Endodermal cell (in vitro differentiated cells): ENCODE data around the gene GCLC. TPM values are rescaled to one million over a fixed set of nuclear protein-coding genes. Genes with fewer than 3 reads are reported as not detected.

Source experiments
- DNase-seq: peaks from one replicate; pipeline ENCODE4 v3.0.0-alpha.2; 2017
- H3K27ac ChIP-seq: 2 replicates; pipeline ENCODE4 v1.5.1; 2013; ENCODE audit warnings: mild to moderate bottlenecking, low read depth, low read length, moderate library complexity
- H3K27me3 ChIP-seq: 2 replicates; pipeline ENCODE4 v1.6.1; 2013; ENCODE audit warnings: mild to moderate bottlenecking, low read length, moderate library complexity; ENCODE audit not compliant: insufficient read depth, control insufficient read depth, poor library complexity, severe bottlenecking
- H3K36me3 ChIP-seq: 2 replicates; pipeline ENCODE4 v1.7.0; 2013; ENCODE audit warnings: mild to moderate bottlenecking, low read length, moderate library complexity; ENCODE audit not compliant: control insufficient read depth, insufficient read depth
- H3K4me1 ChIP-seq: one replicate; pipeline ENCODE4 v1.7.0; 2013; ENCODE audit warnings: low read length; ENCODE audit not compliant: control insufficient read depth, insufficient read depth
- H3K4me3 ChIP-seq: 2 replicates; pipeline ENCODE4 v1.5.1; 2013; ENCODE audit warnings: mild to moderate bottlenecking, low read length, moderate library complexity
- H3K9ac ChIP-seq: 2 replicates; pipeline ENCODE4 v1.6.1; 2013; ENCODE audit warnings: mild to moderate bottlenecking, low read length, moderate library complexity; ENCODE audit not compliant: poor library complexity, severe bottlenecking; ENCODE audit errors: extremely low read depth
- H3K9me3 ChIP-seq: 2 replicates; pipeline ENCODE4 v1.6.1; 2013; ENCODE audit warnings: mild to moderate bottlenecking, low read length, moderate library complexity; ENCODE audit not compliant: control insufficient read depth
- H3K27ac Mint-ChIP-seq: 2 replicates; pipeline ENCODE4 v1.8.0; 2020; ENCODE audit warnings: mixed read lengths
- H3K27me3 Mint-ChIP-seq: 2 replicates; pipeline ENCODE4 v1.8.0; 2021; ENCODE audit warnings: mild to moderate bottlenecking, mixed read lengths; ENCODE audit not compliant: insufficient read depth
- H3K36me3 Mint-ChIP-seq: 2 replicates; pipeline ENCODE4 v1.8.0; 2020; ENCODE audit warnings: low read depth, mixed read lengths
- H3K4me1 Mint-ChIP-seq: 2 replicates; pipeline ENCODE4 v1.8.0; 2020; ENCODE audit warnings: mixed read lengths
- H3K4me3 Mint-ChIP-seq: 2 replicates; pipeline ENCODE4 v1.8.0; 2020; ENCODE audit warnings: mild to moderate bottlenecking, moderate library complexity, mixed read lengths
- H3K9me3 Mint-ChIP-seq: 2 replicates; pipeline ENCODE4 v1.8.0; 2020; ENCODE audit warnings: mild to moderate bottlenecking, mixed read lengths
- CTCF ChIP-seq: fragments of 200-600 bp; sonication (generic); conservative IDR thresholded peaks from 2 replicates; pipeline ENCODE4 v1.5.0; 2021; ENCODE audit warnings: antibody characterized with exemption, mild to moderate bottlenecking
- WGBS, 2 experiments: methylation state at CpG; one replicate each; pipeline versions ENCODE4 v1.1.5 to v1.1.7; 2013; ENCODE audit warnings: missing lambda C conversion rate in 2 of 2, mixed read lengths in 1 of 2; ENCODE audit not compliant: insufficient coverage in 1 of 2, insufficient read length in 1 of 2; 5-methylcytosine and 5-hydroxymethylcytosine counted together
- total RNA-seq, 2 donors: library from RNA; stranded (reverse); fragmentation: NEBNext Ultra II Directional in 1 of 2; extraction: Animal tissue kit (Norgen Biotek cat#: 25700) in 1 of 2; gene quantifications; 2 replicates in 1 of 2; 3 replicates in 1 of 2; pipeline ENCODE4 v1.2.1, GENCODE V29; 2021

GCLC gene
- total RNA-seq, 2 donors from 2014 or later, result 44.7 to 57.7 TPM

GRCh38 chr6:53479871-53480270, 65.0 kb downstream of the GCLC start:
- no peak for DNase-seq
- no peaks in the 10 kb centered on the region for H3K27me3 Mint-ChIP-seq
- no peaks in the 10 kb centered on the region for H3K4me1 Mint-ChIP-seq
- Histone ChIP-seq H3K9me3 (no peaks in the 10 kb centered on the region), H3K9ac (no peak overlapping the region), H3K27ac (no peak overlapping the region), H3K4me3 (no peak overlapping the region), H3K36me3 (no peaks in the 10 kb centered on the region), H3K27me3 (no peaks in the 10 kb centered on the region), H3K4me1 (no peaks in the 10 kb centered on the region)
- H3K9me3 Mint-ChIP-seq, result no peaks in the 10 kb centered on the region
- no peak overlapping the region for H3K4me3 Mint-ChIP-seq
- TF ChIP-seq CTCF, result no peak
- no peak overlapping the region for H3K27ac Mint-ChIP-seq
- H3K36me3 Mint-ChIP-seq, result no peaks in the 10 kb centered on the region
- 84 to 100% methylated on average over 1 of the region's 1 CpG for WGBS, 2 experiments

- H3K36me3 ChIP-seq, result no peaks in the 10 kb centered on the region
- no peak overlapping the region for H3K27ac ChIP-seq
- H3K9me3 ChIP-seq, result no peaks in the 10 kb centered on the region
- no peaks in the 10 kb centered on the region for H3K36me3 Mint-ChIP-seq
- no peaks in the 10 kb centered on the region for H3K27me3 Mint-ChIP-seq
- no peaks in the 10 kb centered on the region for H3K9me3 Mint-ChIP-seq
- no peak for DNase-seq
- WGBS, 2 experiments, result 100% methylated on average over 1 of the region's 1 CpG; no CpG with 5 or more reads in 1 of the 2 experiments
- H3K9ac ChIP-seq, result no peak overlapping the region
- H3K4me3 Mint-ChIP-seq, result no peak overlapping the region
- no peaks in the 10 kb centered on the region for H3K27me3 ChIP-seq
- H3K27ac Mint-ChIP-seq, result no peak overlapping the region
- TF ChIP-seq CTCF, result no peak
- no peak overlapping the region for H3K4me3 ChIP-seq
- no peaks in the 10 kb centered on the region for H3K4me1 ChIP-seq
- no peaks in the 10 kb centered on the region for H3K4me1 Mint-ChIP-seq
These were observed 67.9 kb downstream of the GCLC start for GRCh38 chr6:53476964-53477363.

GRCh38 chr6:53474010-53474409, 70.9 kb downstream of the GCLC start:
- Mint-ChIP-seq H3K27me3 (no peaks in the 10 kb centered on the region), H3K36me3 (no peaks in the 10 kb centered on the region), H3K4me3 (no peak overlapping the region), H3K4me1 (no peaks in the 10 kb centered on the region), H3K27ac (no peak overlapping the region), H3K9me3 (no peaks in the 10 kb centered on the region)
- no peak overlapping the region for H3K27ac ChIP-seq
- 95 to 100% methylated on average over 2 of the region's 2 CpGs for WGBS, 2 experiments
- no peak overlapping the region for H3K4me3 ChIP-seq
- TF ChIP-seq CTCF, result no peak
- H3K36me3 ChIP-seq, result no peaks in the 10 kb centered on the region
- H3K9me3 ChIP-seq, result no peaks in the 10 kb centered on the region
- H3K4me1 ChIP-seq, result no peaks in the 10 kb centered on the region
- no peak for DNase-seq
- H3K27me3 ChIP-seq, result no peaks in the 10 kb centered on the region
- H3K9ac ChIP-seq, result no peak overlapping the region
